GM13977 (cell line): Measurements from ENCODE around the gene EEF2KMT.

Experiments used
- DNase-seq: peaks from one replicate; pipeline ENCODE4 v3.0.0; 2012; ENCODE audit warnings: low spot score
- CTCF ChIP-seq: IDR thresholded peaks from 2 replicates; pipeline ENCODE4 v1.5.1; 2012; ENCODE audit warnings: mild to moderate bottlenecking, control low read depth; ENCODE audit not compliant: insufficient read depth; ENCODE audit errors: extremely low read depth, missing control alignments
- in situ Hi-C: fragments of 300-500 bp; cut with MboI; formaldehyde crosslinking; loops from one replicate; pipeline ENCODE4 v1.12.0; 2022; ENCODE audit warnings: low sequenced_read_pairs, low pct_unique_long_range_greater_than_20kb, mixed read lengths, inconsistent platforms; ENCODE audit not compliant: unreplicated experiment

EEF2KMT gene

GRCh38 chr16:5040451-5040850 lies 57.1 kb downstream of the EEF2KMT start:
- in situ Hi-C loops, result no loop called here
- no peak for TF ChIP-seq CTCF
- DNase-seq, result no peak

- no peak for DNase-seq
- TF ChIP-seq CTCF, result no peak
- in situ Hi-C loops, result no loop called here
Measured at GRCh38 chr16:5036228-5037156, 61.1 kb downstream of the EEF2KMT start.

GRCh38 chr16:5035909-5036227 lies 61.7 kb downstream of the EEF2KMT start:
- in situ Hi-C loops, result no loop called here
- no peak for TF ChIP-seq CTCF

More at GRCh38 chr16:5035909-5036227, 61.7 kb downstream of the EEF2KMT start:
- no peak for DNase-seq
